ENCODE measurements around the gene UCN. TPM values are rescaled to one million over a fixed set of nuclear protein-coding genes. Genes with fewer than 3 reads are reported as not detected.
"Not testable (repeated sequence)": the region's sequence is repeated elsewhere in the genome, so short reads cannot be mapped to it uniquely, and the experiment has no call there.

Gene UCN
- total RNA-seq, 4 donors from 2014 or later = 2.3 to 8.5 (median 2.3) TPM; not detected in 1

- H3K27ac ChIP-seq = no peak overlapping the region
These were observed 45.7 kb upstream of the UCN start for GRCh38 chr2:27353762-27354596.

GRCh38 chr2:27353386-27353761 is 45.1 kb upstream of the UCN start:
- H3K4me3 ChIP-seq; H3K9me3 ChIP-seq; H3K27ac ChIP-seq; intact Hi-C loops (cut with DNase I; ENCODE audit: low total_unique reads); H3K36me3 ChIP-seq; H3K4me1 ChIP-seq; DNase-seq; H3K27me3 ChIP-seq: not testable (repeated sequence)

More at GRCh38 chr2:27353762-27354596, 45.7 kb upstream of the UCN start:
- no peaks in the 10 kb centered on the region for H3K9me3 ChIP-seq
- H3K27me3 ChIP-seq = no peaks in the 10 kb centered on the region
- H3K4me3 ChIP-seq = no peak overlapping the region
- peaks cover 5 to 7% of the 10 kb centered on the region in 2 donors for H3K4me1 ChIP-seq
- H3K36me3 ChIP-seq = no peaks in the 10 kb centered on the region
- intact Hi-C loops (cut with DNase I; ENCODE audit: low total_unique reads) = no loop called here
- no peak for TF ChIP-seq POLR2A (IDR thresholded peaks at IDR 0.05)
- no peak for TF ChIP-seq CTCF (IDR thresholded peaks at IDR 0.05)
- DNase-seq = no peak

- intact Hi-C loops (cut with DNase I; ENCODE audit: low total_unique reads) = no loop called here
- Histone ChIP-seq H3K27me3 (no peaks in the 10 kb centered on the region), H3K4me3 (no peak overlapping the region)
These were observed 43.8 kb upstream of the UCN start for GRCh38 chr2:27351802-27352598.

GRCh38 chr2:27350106-27350693 is 42.0 kb upstream of the UCN start:
- DNase-seq = no peak
- peaks cover 0 to 2% of the 10 kb centered on the region in 2 donors for H3K4me1 ChIP-seq
- no peaks in the 10 kb centered on the region for H3K36me3 ChIP-seq
- H3K9me3 ChIP-seq = no peaks in the 10 kb centered on the region
- intact Hi-C loops (cut with DNase I; ENCODE audit: low total_unique reads) = no loop called here
- no peak overlapping the region for H3K4me3 ChIP-seq
- H3K27me3 ChIP-seq = no peaks in the 10 kb centered on the region
- TF ChIP-seq POLR2A (IDR thresholded peaks at IDR 0.05) (no peak), CTCF (IDR thresholded peaks at IDR 0.05) (no peak)
- no peak overlapping the region for H3K27ac ChIP-seq

More at GRCh38 chr2:27351802-27352598, 43.8 kb upstream of the UCN start:
- H3K9me3 ChIP-seq = no peaks in the 10 kb centered on the region
- H3K36me3 ChIP-seq = no peaks in the 10 kb centered on the region
- DNase-seq = no peak
- H3K27ac ChIP-seq = no peak overlapping the region
- peaks cover 5 to 7% of the 10 kb centered on the region in 2 donors for H3K4me1 ChIP-seq
- TF ChIP-seq CTCF (IDR thresholded peaks at IDR 0.05) (no peak), POLR2A (IDR thresholded peaks at IDR 0.05) (no peak)

GRCh38 chr2:27347641-27348040 is 39.4 kb upstream of the UCN start:
- Histone ChIP-seq H3K9me3 (no peaks in the 10 kb centered on the region), H3K36me3 (no peaks in the 10 kb centered on the region), H3K4me3 (no peak overlapping the region), H3K4me1 (no peaks in the 10 kb centered on the region), H3K27ac (no peak overlapping the region), H3K27me3 (no peaks in the 10 kb centered on the region)
- intact Hi-C loops (cut with DNase I; ENCODE audit: low total_unique reads) = no loop called here
- no peak for DNase-seq
- TF ChIP-seq CTCF (IDR thresholded peaks at IDR 0.05) (no peak), POLR2A (IDR thresholded peaks at IDR 0.05) (no peak)

Data from uterus (tissue), 4 donors.